HG02588 (cell line): ENCODE results near the gene LOXL4.

ENCODE experiments used
- ATAC-seq: cut with Tn5 transposase; IDR thresholded peaks from one replicate; pipeline ENCODE4 v1.9.1; 2021; ENCODE audit warnings: mild to moderate bottlenecking, moderate library complexity; ENCODE audit not compliant: unreplicated experiment

LOXL4 gene

DNA sequence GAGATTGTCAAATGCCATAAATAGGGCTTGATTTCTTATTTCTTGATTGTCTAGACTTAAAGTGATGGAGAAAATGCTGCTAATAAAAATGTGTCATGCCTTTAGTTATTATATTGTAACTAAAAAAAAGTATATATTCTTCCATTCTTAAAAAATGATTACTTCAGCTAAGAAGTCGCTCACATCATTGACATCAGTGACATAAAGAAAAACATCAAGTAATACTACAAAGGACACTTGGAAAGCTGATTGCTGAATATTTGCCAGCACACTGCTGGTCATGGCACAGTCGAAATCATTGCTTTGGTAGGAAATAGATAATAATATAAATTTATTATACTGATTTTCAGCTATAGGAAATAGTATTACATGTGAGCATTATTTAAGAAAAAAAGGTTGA is 62.6 kb downstream of the LOXL4 start:
- ATAC-seq, result no peak

DNA sequence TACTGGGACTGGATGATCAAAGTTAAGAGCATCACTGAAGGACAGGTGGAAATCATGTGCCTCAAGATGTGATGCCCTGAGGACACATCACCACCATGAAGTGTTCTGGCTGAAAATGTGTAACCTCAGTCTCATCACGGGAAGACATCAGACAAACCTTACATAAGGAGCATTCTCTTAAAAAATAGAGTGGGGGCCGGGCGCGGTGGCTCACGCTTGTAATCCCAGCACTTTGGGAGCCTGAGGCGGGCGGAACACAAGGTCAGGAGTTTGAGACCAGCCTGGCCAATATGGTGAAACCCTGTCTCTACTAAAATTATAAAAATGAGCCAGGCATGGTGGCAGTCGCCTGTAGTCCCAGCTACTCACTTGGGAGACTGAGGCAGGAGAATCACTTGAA is 65.6 kb downstream of the LOXL4 start:
- ATAC-seq, result no peak

DNA sequence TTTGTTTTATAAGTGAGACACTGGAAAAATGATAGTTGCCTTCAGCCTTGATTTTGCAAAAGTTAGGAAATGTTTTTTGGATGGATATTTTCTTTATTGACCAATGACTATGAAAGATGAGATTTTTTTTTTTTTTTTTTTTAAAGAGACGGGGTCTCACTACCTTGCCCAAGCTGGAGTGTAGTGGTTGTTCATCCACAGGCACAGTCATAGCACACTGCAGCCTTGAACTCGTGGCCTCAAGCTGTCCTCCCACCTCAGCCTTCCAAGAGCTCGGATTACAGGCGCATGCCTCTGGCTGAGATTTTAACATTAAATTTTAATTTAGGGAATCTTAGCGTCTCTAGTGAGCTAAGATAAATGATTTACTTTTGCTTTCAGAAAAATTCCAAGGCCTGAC is 66.2 kb downstream of the LOXL4 start:
- ATAC-seq, result no peak
